Measurements from ENCODE around the gene CD300H.
A peak's percentile ranks its signal among the peaks of the same experiment; 100 is the strongest.

Gene CD300H

GRCh38 chr17:74571621-74572270 is 4.4 kb upstream of the CD300H start:
- no peak overlapping the region for H3K27ac ChIP-seq
- TF ChIP-seq CTCF (conservative IDR thresholded peaks at IDR 0.05) (no peak), ZFX (IDR thresholded peaks at IDR 0.05) (no peak)

GRCh38 chr17:74569020-74570003 is 2.0 kb upstream of the CD300H start:
- TF ChIP-seq ZFX (IDR thresholded peaks at IDR 0.05) (no peak), CTCF (conservative IDR thresholded peaks at IDR 0.05) (no peak)
- H3K27ac ChIP-seq = no peak overlapping the region

GRCh38 chr17:74568106-74568873 is 981 bp upstream of the CD300H start:
- TF ChIP-seq ZFX (IDR thresholded peaks at IDR 0.05) = no peak
- no peak for TF ChIP-seq CTCF (conservative IDR thresholded peaks at IDR 0.05)

GRCh38 chr17:74566132-74566753 is 1.1 kb downstream of the CD300H start:
- TF ChIP-seq ZFX (IDR thresholded peaks at IDR 0.05) = no peak
- TF ChIP-seq CTCF (conservative IDR thresholded peaks at IDR 0.05) = peak; percentile 83
- H3K27ac ChIP-seq = no peak overlapping the region

More at GRCh38 chr17:74568106-74568873, 981 bp upstream of the CD300H start:
- H3K27ac ChIP-seq = no peak overlapping the region

- TF ChIP-seq CTCF (conservative IDR thresholded peaks at IDR 0.05) (no peak), ZFX (IDR thresholded peaks at IDR 0.05) (no peak)
Measured at GRCh38 chr17:74565126-74565525, 2.2 kb downstream of the CD300H start.

GRCh38 chr17:74563358-74563757 is 4.0 kb downstream of the CD300H start:
- TF ChIP-seq CTCF (conservative IDR thresholded peaks at IDR 0.05) (no peak), ZFX (IDR thresholded peaks at IDR 0.05) (no peak)
- no peak overlapping the region for H3K27ac ChIP-seq

More at GRCh38 chr17:74565126-74565525, 2.2 kb downstream of the CD300H start:
- H3K27ac ChIP-seq = no peak overlapping the region
